GM12878 (cell line): ENCODE results near the gene SETDB1.

Experiments used
- EZH2 ChIP-seq: IDR thresholded peaks from 2 replicates; pipeline ENCODE4 v1.6.1; 2012; ENCODE audit warnings: low read depth, mild to moderate bottlenecking, control low read depth, inconsistent platforms, low read length, borderline replicate concordance; ENCODE audit not compliant: control insufficient read depth
- HDAC6 ChIP-seq: fragments of 200-600 bp; sonication (generic); IDR thresholded peaks from one replicate; pipeline ENCODE4 v1.8.0; 2017; ENCODE audit warnings: antibody characterized with exemption; ENCODE audit not compliant: unreplicated experiment
- MYC ChIP-seq: IDR thresholded peaks from 2 replicates; pipeline ENCODE4 v1.6.1; 2011; ENCODE audit warnings: mild to moderate bottlenecking, low read length, moderate library complexity, inconsistent platforms; ENCODE audit not compliant: insufficient read depth, insufficient replicate concordance, insufficient read length, severe bottlenecking
- PBX3 ChIP-seq: IDR thresholded peaks from 2 replicates; pipeline ENCODE4 v1.6.1; 2011; ENCODE audit warnings: mild to moderate bottlenecking, low read depth, low read length, moderate library complexity; ENCODE audit not compliant: insufficient replicate concordance
- PML ChIP-seq: IDR thresholded peaks from 2 replicates; pipeline ENCODE4 v1.6.1; 2012; ENCODE audit warnings: low read length, inconsistent platforms
- POLR2AphosphoS2 ChIP-seq: IDR thresholded peaks from 2 replicates; pipeline ENCODE4 v1.6.1; 2011; ENCODE audit warnings: low read depth, mild to moderate bottlenecking, low read length, improper control_type of control experiment, moderate library complexity
- RFX5 ChIP-seq: IDR thresholded peaks from 2 replicates; pipeline ENCODE4 v1.6.1; 2011; ENCODE audit warnings: low read depth, low read length, improper control_type of control experiment
- SP1 ChIP-seq: IDR thresholded peaks from one replicate; pipeline ENCODE4 v1.6.1; 2011; ENCODE audit warnings: low read depth, low read length
- TAF1 ChIP-seq: IDR thresholded peaks from 2 replicates; pipeline ENCODE4 v1.6.1; 2011; ENCODE audit warnings: mild to moderate bottlenecking, low read depth, low read length, borderline replicate concordance
- ZBED1 ChIP-seq: IDR thresholded peaks from 2 replicates; pipeline ENCODE4 v1.6.1; 2016; ENCODE audit warnings: borderline replicate concordance
- TF ChIP-seq, protein P1 (sequence below), 3 experiments: IDR thresholded peaks in 2 of 3; conservative IDR thresholded peaks in 1 of 3; 2 replicates each; pipeline ENCODE4 v1.5.1; 2011; ENCODE audit warnings: low read depth in 3 of 3, low read length in 3 of 3, mild to moderate bottlenecking in 3 of 3, control low read depth in 2 of 3, moderate library complexity in 2 of 3, inconsistent platforms in 1 of 3, mixed read lengths in 1 of 3; ENCODE audit not compliant: control insufficient read depth in 2 of 3, insufficient read depth in 1 of 3; ENCODE audit errors: extremely low read depth in 1 of 3

DNA sequence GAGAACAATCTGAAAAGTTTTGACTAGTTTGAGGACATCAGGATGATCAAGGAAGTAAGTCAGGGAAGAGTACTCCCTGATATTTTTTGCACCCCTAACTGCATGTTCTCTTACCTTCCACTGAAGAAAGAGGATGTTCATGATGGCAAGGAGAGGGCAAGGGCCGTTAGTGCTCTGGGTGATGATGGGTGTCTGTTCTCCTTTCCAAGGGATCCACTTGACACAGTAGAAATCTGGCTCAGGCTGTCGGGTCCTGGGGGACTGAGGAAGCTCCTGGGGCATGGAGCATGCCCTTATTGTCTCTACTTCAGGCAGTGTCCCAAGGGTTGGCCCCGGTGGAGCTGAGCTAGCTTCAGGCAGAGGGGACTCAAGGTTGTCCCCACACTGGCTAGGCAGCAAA, 75.9 kb downstream of the SETDB1 start:
- TF ChIP-seq TAF1 (no peak), POLR2AphosphoS2 (no peak), RFX5 (no peak), PBX3 (no peak), ZBED1 (no peak), HDAC6 (no peak), PML (no peak), EZH2 (no peak), MYC (no peak), SP1 (no peak)
- TF ChIP-seq, protein P1, sequence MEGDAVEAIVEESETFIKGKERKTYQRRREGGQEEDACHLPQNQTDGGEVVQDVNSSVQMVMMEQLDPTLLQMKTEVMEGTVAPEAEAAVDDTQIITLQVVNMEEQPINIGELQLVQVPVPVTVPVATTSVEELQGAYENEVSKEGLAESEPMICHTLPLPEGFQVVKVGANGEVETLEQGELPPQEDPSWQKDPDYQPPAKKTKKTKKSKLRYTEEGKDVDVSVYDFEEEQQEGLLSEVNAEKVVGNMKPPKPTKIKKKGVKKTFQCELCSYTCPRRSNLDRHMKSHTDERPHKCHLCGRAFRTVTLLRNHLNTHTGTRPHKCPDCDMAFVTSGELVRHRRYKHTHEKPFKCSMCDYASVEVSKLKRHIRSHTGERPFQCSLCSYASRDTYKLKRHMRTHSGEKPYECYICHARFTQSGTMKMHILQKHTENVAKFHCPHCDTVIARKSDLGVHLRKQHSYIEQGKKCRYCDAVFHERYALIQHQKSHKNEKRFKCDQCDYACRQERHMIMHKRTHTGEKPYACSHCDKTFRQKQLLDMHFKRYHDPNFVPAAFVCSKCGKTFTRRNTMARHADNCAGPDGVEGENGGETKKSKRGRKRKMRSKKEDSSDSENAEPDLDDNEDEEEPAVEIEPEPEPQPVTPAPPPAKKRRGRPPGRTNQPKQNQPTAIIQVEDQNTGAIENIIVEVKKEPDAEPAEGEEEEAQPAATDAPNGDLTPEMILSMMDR (IDR thresholded peaks at IDR 0.05 in 2 of 3, conservative IDR thresholded peaks at IDR 0.05 in 1 of 3; ENCODE audit: control insufficient read depth in 2 of 3, extremely low read depth in 1 of 3, insufficient read depth in 1 of 3, low read depth in 3 of 3, low read length in 3 of 3): no peak
